Astrocyte of the spinal cord (primary cell): ENCODE results near the gene FRAS1.

Experiments used
- DNase-seq: peaks from one replicate; pipeline ENCODE4 v3.0.0; 2011; ENCODE audit warnings: low read depth, low spot score
- H3K4me3 ChIP-seq: 2 replicates; pipeline ENCODE4 v1.5.1; 2011; ENCODE audit warnings: low read depth, mild to moderate bottlenecking, low read length, moderate library complexity
- in situ Hi-C: cut with HindIII; loops from 2 replicates; pipeline ENCODE4 v1.10.0; 2017; ENCODE audit warnings: low sequenced_read_pairs
- TF ChIP-seq, protein P1 (sequence below): IDR thresholded peaks from 2 replicates; pipeline ENCODE4 v1.5.1; 2012; ENCODE audit warnings: low read depth, mild to moderate bottlenecking, low read length, inconsistent platforms

Gene FRAS1

DNA sequence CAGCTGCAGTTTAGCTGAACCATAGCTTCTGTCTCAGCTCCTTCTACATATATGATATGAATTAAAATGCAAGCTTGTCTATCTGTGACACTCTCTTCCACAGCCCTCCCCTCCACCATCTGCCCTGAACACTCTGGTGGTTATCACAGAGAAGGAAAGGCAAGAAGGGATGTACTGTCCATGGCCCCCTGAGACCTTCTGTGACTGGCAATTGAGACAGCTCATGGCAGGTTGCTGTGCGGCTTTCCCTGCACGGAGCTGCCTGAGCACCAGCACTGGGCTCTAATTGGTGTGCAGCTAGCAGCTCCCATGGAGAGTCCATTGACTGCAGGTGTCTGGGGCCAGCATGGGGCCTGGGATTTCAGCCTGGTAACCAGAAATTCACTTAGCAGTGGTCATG lies 384.6 kb downstream of the FRAS1 start:
- H3K4me3 ChIP-seq: no peak overlapping the region
- no peak for DNase-seq
- in situ Hi-C loops: no loop called here
- TF ChIP-seq, protein P1, sequence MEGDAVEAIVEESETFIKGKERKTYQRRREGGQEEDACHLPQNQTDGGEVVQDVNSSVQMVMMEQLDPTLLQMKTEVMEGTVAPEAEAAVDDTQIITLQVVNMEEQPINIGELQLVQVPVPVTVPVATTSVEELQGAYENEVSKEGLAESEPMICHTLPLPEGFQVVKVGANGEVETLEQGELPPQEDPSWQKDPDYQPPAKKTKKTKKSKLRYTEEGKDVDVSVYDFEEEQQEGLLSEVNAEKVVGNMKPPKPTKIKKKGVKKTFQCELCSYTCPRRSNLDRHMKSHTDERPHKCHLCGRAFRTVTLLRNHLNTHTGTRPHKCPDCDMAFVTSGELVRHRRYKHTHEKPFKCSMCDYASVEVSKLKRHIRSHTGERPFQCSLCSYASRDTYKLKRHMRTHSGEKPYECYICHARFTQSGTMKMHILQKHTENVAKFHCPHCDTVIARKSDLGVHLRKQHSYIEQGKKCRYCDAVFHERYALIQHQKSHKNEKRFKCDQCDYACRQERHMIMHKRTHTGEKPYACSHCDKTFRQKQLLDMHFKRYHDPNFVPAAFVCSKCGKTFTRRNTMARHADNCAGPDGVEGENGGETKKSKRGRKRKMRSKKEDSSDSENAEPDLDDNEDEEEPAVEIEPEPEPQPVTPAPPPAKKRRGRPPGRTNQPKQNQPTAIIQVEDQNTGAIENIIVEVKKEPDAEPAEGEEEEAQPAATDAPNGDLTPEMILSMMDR: no peak

DNA sequence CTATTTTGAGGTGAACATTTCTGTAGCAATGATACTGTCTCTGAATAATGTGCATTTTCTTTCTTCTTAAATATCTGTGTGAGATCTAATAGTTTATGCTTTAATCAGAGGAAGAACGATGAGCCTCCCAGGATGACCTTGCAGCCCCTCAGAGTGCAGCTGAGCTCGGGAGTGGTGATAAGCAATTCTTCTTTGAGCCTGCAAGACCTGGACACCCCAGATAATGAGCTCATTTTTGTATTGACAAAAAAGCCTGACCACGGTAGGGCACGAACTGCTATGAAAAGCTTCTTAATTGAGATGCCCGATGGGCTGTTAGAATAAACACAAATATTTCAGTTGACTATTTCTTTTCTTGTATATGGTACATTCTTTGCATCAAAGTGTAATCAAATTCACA lies 389.5 kb downstream of the FRAS1 start:
- in situ Hi-C loops: no loop called here
- DNase-seq: no peak
- no peak overlapping the region for H3K4me3 ChIP-seq
- TF ChIP-seq, protein P1: no peak

DNA sequence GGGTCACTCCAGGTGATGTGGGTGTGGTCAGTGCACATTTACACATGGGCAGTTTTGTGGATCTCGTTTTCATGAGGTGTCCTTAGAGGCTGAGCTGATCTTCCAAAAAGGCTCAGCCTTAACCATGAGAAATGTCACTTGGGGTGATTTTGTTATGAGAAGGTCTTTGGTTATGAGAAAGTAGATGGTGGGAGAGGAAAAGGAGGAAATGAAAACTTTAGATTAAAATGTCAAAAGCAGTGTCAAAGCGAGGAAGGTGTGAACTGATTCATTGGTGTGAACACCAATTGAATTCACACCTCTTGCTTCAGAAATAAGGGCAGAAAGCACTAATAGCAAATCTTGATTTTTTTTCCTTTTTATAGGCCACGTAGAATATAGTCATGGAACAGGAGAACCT lies 394.3 kb downstream of the FRAS1 start:
- in situ Hi-C loops: no loop called here
- no peak overlapping the region for H3K4me3 ChIP-seq
- no peak for DNase-seq
- TF ChIP-seq, protein P1: no peak

DNA sequence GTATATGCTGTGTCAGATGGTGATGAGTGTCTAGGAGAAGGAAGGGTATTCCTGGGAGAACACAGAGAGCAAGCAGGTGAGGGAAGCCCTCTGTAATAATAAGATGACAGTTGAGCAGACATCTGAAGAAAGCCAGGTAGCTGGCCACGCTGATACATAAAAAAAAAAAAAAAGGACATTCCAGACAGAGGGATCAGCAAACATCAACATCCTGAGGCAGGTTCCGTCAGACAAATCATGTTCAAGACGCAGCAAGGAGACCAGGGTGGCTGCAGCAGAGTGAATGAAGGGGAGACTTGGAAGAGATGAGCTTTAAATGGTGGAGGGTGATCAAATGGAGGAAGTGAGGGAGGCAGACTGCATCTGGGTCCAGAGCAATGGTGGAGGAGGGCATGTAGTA lies 396.9 kb downstream of the FRAS1 start:
- DNase-seq: no peak
- in situ Hi-C loops: no loop called here
- H3K4me3 ChIP-seq: no peak overlapping the region
- TF ChIP-seq, protein P1: no peak

DNA sequence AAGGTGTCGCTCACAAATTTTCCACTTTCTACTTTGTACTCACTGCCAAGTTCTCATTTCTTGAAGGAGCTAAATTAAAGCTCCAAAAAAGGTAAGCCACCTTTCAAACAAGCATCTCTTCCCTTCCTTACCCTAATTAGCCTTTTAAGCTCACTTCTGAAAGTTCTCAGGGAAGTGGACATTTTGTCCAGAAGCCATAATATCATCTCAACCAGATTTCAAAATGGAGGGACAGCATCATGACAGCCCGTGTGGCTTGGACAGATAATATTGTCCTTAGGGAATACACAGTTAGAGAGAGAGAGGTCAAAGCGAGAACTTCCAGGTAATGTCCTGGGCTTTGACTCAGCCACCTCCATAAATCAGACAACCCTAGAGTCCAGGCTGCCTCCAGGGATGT lies 400.6 kb downstream of the FRAS1 start:
- no peak overlapping the region for H3K4me3 ChIP-seq
- TF ChIP-seq, protein P1: no peak
- no peak for DNase-seq
- in situ Hi-C loops: no loop called here

DNA sequence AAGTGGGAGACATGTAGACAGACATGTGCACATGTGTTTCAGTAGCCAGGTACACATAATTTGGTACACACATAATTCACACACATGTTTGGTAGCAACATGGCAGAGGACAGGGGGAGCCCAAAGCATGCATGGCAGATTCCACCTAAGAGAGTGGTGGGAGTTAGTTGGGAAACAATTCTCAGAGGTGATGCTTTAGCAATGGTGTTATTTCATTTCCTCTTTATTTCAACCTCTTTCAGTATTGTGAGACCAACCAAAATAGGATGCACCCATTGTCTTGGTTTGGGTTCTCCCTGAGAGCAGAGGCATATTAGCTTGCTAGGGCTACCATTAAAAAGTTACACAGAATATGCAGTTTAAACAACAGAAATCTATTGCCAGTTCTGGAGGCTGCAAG lies 402.2 kb downstream of the FRAS1 start:
- in situ Hi-C loops: no loop called here
- TF ChIP-seq, protein P1: no peak
- no peak overlapping the region for H3K4me3 ChIP-seq
- no peak for DNase-seq

DNA sequence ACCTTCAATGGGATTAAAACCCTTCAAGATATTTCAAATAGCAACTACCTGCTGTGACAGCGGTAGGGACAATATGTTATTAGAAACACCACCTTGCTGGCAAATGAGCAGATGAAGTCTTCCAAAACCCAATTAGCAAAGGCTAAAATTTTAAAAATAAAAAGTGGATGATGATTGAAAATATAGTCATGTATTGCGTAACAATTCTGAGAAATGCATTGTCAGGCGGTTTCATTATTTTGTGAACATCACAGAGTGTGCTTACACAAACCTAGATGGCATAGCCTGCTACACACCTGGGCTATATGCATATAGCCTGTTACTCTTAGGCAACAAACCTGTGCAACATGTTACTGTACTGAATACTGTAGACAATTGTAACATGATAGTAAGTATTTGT lies 403.2 kb downstream of the FRAS1 start:
- in situ Hi-C loops: no loop called here

More for the DNA sequence above, 403.2 kb downstream of the FRAS1 start:
- DNase-seq: no peak
- H3K4me3 ChIP-seq: no peak overlapping the region
- TF ChIP-seq, protein P1: no peak
